Activated CD4-positive, CD25-positive, alpha-beta regulatory T cell treated with anti-CD3 and anti-CD28 coated beads, Interleukin-2, amount 50 U/mL, for 24 hours (primary cell): Measurements from ENCODE around the gene NHERF2.

Experiments
- ATAC-seq, 2 donors: fragments of 150-1000 bp; cut with Tn5 transposase; one replicate each; pipeline ENCODE4 v1.10.0; 2021; ENCODE audit warnings: mild to moderate bottlenecking in 1 of 2, moderate library complexity in 1 of 2

NHERF2 gene

DNA sequence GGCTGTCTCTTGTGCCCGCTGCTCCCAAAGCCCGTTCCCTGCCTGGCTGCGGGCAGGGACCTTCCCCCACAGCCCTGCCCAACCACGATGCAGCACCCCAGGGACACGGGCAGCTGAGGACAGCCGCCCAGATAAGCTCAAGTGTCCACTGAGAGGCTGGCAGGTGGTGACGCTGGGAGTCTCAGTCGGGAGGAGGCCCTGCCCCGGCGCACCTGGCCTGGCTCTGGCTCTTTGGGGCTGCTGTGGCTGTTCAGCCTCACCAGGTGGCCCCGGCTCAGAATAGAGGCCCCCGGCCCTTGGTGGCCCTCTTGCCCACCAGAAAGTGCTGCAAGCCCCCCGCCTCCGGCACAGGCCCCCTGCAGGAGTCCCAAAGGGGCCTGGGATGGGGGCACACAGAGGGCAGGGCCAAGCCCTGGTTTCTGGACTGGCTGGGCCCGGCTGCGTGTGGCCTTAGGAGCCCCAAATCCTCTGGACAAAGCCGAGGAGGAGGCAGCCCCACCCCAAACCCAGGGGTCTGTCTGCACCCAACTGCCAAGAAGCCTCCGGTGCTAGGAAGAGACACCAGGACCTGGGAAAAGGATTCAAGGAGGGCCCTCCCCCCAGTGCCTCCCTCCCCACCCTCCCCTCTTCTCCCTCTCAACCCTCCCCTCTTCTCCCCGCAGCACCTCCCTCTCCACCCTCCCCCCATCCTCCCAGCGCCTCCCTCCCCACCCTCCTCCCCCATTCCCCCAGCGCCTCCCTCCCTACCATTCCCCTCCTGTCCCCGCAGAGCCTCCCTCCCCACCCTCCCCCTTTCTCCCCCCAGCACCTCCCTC, 15.7 kb downstream of the NHERF2 start:
- no peak for ATAC-seq

DNA sequence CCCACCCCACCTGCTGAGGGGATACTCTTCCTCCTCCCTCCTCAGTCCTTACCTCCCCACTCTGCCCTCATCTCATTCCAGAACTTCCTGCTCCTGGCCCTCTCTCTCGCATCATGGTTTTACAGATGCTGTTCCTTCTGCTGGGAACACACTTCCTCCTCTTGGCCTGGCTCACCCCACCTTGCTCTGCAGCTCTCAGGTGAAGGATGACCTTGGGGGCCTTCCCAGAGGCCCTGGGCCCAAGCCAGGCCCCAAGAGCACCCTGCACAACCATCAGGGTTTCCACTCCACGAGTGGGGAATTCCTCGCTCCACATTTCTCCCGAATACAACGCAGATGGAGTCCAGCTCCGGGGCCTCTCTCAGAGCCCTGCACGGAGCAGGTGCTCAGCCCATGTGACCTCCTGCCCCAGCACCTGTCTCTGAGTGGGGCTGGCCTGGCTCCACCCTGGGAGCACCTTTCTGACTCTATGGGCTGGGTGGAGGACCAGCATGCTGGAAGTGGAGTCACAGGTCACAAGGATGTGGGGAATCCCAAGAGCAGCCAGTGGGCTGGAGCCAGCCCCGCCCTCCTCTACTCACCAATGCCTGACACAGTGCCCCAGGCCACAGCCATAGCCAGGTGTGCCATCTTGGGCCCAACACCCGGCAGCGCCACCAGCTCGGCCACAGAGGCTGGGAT, 16.4 kb downstream of the NHERF2 start:
- ATAC-seq: no peak

DNA sequence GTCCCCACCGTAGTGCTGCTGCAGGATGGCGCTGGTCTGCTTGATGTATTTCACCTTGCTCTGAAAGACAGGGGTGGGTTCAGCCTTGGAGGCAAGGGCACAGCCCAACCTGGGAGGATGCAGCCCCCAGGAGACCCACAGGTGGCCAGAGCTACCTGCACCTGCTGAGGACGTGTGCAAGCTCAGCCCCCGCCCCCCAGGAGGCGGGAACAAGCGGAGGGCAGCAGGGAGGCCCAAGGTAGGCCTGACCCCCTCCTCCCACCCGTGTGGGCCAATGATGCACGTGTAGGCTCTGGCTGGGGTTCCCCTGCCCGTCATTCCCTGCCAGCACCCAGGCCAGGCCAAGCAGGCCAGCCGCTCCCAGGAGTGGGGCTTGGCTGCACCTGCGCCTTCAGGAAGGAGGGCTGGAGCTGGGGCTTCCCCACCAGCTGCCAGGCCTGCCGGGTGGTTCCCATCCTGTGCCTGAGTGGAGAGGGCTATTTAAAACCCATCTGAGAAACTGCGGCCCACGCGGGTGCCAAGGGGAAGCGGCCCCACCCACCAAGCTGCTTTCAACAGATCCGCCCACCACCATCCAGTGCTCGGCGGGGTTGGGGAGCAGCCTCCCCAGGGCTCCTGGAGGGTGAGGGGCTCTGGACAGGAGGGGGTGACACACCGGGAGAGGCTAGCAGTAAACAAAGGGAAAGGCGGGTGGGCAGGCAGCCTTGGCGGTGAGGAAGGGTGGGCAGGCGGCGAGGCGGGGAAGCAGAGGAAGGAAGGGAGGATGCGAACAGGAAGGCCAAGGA, 17.2 kb downstream of the NHERF2 start:
- ATAC-seq: no peak

DNA sequence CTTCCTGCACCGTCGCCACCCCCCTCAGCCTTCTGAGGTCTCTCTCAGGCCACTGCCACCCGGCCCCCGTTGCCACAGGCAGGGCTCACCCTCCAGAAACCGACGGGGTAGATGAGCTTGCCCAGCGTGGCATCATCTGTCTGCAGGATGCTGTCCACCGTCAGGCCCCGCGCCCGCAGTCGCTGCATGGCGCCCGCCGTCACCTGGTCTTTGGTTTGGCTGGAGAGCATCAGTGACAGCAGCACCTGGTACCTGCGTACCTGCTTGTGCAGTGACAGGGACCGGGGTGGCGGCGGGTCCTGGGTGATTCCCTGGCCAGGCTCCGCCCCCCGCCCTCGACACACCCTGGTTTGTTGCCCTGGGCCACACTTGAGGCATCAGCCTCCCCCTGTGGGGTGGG, 17.8 kb downstream of the NHERF2 start:
- no peak for ATAC-seq

DNA sequence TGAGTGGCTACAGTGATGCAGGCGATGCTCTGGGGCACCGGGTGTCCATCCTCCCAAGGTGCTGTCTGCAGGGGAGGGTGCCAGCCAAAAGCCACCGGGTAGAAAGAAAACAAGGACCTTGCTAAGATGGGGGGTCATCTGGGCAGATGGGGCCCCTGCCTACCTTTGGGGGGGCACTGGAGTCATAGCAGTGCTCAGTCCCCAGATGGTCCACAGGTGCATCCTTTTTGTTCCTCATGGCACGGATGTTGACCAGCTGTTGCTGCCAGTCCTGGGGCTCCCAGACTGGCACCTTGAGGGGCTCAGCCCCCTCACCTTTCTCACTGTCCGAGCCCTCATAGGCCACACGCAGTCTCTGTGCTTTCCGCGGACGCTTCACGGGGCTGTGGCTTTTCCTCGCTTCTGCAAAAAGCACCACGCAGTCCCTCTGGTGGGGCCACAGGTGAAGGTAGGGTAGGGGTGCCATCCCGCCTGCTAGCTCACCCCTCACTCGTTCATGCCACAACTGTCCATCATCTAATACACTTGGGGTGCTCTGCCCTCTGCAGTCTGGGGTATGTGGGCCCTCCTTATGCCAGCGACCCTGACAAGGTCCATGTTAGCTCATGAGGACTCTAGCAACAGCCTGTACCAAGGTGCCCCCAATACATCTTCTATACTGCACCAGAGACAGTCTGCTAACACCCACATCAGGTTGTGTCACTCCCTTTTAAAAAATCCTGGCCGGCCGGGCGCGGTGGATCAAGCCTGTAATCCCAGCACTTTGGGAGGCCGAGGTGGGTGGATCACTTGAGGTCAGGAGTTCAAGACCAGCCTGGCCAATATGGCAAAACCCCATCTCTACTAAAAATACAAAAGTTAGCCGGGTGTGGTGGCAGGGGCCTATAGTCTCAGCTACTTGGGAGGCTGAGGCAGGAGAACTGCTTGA, 19.5 kb downstream of the NHERF2 start:
- no peak for ATAC-seq

DNA sequence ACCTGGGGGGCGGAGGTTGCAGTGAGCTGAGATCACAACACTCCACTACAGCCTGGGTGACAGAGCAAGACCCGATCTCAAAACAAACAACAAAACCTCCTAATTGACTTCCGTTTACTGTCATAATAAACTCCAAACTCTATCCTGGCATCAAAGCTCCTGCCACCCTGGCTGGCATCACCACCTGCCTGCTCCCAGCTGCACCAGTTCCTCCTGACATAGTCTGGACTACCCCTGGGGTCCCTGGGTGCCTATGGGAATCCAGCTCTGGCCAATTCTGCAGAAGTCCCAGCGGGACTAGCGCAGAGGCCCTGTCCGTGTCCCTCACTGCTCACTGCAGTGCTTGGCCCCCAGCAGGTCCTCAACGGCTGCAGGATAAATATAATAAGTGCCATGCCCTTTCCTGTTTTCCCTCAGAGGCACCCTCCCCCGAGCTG, 20.2 kb downstream of the NHERF2 start:
- no peak for ATAC-seq

DNA sequence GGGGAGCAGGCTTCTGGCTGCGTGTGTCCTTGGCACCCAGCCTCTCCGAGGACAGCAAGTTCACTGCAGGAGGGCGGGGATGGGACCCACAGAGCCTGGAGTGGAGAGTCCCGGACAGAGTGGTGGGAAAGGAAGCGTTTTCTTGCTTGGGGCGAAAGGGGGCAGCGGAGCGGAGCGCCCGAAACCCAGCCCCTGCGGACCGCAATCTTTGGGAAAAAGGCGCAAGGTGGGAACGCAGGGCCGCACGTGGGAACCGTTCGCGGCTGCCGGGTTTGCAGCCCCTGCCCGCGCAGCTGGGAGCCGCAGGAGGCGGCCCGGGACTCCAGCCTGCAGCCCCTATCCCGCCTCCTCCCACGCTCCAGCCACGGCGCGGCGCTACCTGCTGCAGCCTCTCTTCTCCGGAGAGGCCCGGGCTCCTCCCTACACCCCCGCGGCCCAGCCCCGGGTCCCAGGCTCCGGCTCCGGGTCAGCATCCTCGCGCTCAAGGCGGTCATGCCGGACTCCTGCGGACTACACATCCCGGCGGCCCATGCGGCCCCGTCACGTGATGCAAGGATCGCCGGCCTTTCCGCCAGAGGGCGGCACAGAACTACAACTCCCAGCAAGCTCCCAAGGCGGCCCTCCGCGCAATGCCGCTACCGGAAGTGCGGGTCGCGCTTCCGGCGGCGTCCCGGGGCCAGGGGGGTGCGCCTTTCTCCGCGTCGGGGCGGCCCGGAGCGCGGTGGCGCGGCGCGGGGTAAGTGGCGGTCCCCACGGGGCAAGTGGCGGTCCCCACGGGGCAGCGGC, 20.8 kb downstream of the NHERF2 start, which contains the start of the genes NTHL1 and TSC2:
NTHL1 (minus strand) TSS at position 505 of the 786 bp plus-strand sequence; CDS start at position 494, 11 bp downstream.
TSC2 (plus strand) TSS at position 656 of the 786 bp plus-strand sequence. CDS start 631 bp downstream, outside the sequence.
- peak; percentile 98 to 99 for ATAC-seq

DNA sequence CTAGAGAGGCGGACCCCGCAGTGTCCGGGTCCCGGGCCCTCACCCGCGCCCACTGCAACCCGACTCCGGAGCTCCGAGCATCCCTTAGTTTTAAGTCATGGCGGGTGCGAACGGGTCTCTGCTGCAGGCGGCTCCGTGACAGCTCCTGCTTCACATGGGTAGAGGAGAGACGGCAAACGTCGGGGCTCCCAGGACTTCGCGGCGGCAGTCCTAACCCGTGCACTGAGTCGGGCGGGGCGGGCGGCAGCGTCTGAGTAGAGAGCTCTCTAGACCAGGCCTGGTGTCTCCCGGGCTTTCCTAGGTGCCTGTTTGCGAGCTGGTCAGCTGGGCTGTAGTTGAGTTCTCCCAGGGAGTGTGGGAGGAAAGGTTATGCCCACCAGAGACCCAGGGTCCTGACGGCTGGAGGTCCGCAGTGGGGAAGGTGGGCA, 21.4 kb downstream of the NHERF2 start:
- no peak for ATAC-seq

DNA sequence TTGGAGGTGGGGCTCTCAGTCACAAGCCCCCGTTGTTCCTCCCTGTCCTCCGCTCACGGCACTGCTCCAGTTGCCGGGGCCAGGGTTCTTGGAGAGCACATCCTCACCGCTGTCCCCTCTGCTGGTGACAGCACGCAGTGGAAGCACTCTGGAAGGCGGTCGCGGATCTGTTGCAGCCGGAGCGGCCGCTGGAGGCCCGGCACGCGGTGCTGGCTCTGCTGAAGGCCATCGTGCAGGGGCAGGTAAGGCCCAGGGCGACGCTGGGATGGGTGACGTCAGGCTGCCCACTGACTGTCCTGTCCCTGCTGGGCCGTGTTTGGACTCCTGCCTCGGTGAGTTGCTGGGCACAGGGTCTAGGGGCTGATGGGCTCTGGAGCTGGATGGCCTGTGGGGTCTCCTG, 26.5 kb downstream of the NHERF2 start:
- ATAC-seq: no peak

DNA sequence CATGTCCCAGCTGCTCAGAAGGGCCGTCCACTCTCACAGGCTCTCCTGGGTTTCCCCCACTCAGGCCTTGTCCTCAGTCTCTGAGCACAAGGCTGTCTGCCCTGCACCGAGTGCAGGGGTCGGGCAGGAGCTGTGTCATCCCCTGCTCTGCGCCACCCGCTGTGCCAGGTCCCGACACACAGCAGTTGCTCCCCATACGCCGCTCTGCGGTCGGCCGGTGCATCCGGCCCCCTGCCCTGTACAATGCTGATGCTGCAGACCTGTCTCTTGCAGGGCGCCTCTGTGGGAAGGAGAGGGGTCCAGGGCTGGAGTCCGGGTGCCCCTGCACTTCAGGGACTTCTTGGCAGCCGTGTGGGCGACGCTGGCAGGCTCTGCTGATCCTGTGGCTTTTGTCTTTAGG, 27.2 kb downstream of the NHERF2 start:
- no peak for ATAC-seq

DNA sequence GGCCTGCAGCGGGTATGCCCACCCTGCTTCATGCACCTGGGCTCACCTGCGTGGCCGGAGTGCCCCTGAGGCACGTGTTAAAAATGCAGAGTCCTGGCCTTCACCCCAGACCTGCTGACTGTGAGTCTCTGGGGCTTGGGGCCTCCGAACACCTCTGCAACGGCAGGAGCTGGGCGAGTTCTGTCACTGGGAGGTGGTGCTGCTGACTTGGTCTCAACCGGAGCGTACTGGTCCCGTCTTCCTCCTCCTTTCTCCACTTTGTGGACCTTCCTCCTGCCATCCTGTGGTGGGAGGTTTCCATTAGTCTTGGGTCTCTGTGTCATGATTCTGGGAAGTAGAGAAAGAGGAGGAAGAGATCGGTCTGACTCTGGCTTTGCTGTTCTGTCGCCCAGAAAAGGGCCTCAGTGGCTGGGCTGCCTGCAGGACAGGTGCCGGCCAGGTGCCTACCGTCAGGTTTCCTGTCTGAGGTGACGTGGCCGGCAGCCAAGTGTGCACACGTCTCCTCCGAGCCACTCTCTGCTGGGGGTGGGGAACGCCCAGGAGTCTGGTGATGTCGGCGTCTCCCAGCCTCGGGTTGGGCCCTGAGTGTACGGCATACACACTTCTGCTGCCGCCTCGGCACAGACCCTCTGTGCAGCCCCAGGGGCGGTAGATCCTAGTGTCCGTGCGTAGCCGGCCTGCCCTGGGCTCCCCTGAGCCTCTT, 28.0 kb downstream of the NHERF2 start:
- ATAC-seq: no peak

DNA sequence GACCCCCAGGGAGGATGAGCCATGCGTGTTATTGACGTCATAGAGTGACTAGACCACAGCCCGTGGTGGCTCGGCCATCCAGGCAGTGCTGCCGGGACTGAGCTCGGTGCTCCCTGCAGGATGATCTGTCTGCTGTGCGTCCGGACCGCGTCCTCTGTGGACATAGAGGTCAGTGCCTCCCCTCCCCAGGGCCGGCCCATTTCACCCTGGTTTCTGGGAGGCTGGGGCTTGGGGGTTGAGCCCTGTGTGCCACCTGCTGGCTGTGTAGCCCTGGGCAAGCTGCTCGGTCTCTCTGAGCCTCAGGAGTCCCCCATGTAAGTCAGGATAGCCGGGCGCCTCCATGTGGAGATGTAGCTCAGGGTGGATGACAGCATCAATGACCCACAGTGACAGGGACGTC, 29.4 kb downstream of the NHERF2 start:
- ATAC-seq: no peak

DNA sequence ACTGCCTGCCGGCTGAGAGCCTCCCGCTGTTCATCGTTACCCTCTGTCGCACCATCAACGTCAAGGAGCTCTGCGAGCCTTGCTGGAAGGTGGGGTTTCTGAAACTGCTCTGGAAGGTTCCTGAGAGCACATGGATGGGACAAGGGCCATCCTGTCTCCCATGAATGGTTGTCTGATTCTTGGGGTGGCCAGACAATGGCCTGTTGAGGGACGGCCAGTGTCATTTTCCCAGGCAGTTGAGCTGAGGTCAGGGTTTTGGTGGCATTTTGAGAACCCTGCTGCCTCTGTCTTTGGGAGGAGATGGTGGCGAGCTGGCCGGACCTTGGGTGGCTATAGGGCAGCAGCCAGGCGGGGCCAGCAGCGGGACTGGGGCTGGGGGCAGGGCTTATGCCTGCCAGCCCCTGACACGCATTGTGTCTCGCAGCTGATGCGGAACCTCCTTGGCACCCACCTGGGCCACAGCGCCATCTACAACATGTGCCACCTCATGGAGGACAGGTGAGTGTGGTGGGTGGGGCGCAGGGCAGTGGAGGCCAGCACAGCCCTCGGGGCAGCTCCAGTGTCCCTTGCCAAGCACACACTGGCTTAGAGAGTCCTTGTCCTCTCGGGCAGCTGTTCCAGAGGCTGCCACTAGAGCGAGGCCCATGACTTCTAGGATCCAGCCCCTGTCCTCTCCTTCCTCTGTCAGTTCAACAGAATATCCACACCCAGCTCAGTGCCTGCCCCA, 30.1 kb downstream of the NHERF2 start:
- peak in 1 of 2 donors; percentile 33 for ATAC-seq

DNA sequence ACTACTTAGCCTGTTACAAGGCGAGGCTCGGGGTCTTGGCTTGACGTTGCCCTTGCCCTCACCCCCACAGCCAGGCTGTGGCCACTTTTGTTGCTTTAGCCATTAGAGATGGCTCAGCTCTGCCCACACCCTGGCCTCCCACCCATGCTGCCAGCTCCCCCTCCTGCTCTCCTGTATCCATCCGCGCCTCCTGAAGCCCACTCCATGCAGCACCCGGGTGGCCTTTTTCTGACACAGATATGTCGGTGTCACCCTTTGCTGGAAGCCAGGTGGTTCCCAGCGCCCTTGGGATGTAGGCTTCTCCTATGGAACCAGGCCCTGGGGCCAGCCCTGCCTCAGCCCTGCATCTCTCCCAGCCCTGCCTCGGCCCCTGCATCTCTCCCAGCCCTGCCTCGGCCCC, 30.7 kb downstream of the NHERF2 start:
- no peak for ATAC-seq

DNA sequence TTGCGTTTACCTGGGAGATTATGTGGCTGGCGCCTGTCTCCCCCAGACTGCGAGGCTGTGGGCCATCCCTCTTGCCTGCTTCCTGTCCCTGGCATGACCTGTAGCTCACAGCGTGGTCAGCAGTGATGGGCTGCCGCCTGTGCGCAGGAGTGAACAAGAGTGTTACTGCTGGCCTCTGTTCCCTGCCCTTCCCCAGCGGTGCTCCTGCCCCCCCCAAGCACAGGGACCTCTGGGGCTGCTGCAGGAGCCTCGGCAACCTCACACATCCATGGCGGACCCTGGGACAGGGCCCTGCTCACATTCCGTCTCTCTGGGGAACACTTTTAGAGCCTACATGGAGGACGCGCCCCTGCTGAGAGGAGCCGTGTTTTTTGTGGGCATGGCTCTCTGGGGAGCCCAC, 31.7 kb downstream of the NHERF2 start:
- ATAC-seq: no peak

DNA sequence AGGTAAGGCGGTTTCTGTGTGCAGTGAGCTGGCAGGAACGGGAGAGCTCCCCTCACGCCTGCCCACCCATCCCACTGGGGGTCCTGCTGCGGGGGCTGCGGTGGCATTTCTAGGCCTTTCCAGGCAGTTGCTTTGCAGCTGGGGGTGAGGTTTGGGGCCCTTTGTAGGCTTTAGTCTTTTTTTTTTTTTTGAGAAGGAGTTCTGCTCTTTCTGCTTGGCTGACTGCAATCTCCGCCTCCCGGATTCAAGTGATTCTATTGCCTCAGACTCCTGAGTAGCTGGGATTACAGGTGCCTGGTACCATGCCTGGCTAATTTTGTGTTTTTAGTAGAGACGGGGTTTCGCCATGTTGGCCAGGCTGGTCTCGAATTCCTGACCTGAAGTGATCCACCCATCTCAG, 32.2 kb downstream of the NHERF2 start:
- no peak for ATAC-seq

DNA sequence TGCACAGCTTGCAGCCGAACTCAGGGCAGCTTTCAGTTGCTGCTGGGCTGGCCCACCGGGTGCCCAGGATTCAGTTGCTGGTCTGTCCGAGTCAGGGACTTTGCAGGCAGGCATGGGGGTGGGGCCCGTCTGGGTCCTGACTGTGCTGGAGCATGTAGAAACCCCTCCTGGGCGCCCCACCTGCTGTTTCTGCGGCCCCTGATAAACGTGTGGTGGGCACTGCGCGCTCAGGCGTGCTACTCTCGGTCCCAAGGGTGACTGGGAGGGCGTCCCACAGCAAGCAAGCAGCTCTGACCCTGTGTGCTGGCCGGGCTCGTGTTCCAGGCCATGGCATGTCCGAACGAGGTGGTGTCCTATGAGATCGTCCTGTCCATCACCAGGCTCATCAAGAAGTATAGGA, 33.6 kb downstream of the NHERF2 start:
- ATAC-seq: no peak

DNA sequence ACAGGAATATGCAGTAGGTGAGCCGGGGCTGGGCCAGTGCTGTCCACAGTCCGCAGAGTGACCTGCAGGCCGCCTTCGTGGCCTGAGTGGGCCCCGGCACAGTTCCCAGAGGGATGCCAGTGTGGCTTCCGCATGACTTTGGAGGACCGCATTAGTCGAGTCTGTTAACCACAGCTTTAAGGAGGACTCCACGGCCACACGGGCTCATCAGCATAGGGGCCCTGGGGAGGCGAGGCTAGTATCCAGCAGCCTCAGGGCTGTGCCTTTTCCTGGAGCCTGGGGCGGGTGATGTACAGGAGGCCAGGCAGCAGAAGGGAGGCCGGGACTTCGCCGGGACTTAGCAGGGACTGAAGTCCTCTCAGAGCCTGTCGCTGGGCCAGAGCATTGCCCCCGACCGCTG, 34.3 kb downstream of the NHERF2 start:
- no peak for ATAC-seq

DNA sequence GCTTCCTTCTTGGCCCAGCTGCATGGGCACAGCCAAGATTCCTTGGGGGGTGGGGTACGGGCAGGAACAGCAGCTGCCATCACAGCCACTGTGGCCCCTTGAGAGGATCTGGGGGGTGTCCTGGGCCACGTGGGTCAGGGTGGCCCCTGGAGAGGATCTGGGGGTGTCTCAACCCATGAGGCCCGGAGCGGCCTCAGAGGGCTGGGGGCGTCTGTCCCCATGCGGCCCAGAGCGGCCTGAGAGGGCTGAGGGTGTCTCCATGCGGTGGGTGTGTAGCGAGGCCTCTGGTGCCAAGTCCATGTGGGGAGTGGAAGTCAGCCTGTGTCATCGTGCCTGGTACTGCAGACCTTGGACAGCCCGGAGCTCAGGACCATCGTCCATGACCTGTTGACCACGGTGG, 34.8 kb downstream of the NHERF2 start:
- ATAC-seq: no peak

DNA sequence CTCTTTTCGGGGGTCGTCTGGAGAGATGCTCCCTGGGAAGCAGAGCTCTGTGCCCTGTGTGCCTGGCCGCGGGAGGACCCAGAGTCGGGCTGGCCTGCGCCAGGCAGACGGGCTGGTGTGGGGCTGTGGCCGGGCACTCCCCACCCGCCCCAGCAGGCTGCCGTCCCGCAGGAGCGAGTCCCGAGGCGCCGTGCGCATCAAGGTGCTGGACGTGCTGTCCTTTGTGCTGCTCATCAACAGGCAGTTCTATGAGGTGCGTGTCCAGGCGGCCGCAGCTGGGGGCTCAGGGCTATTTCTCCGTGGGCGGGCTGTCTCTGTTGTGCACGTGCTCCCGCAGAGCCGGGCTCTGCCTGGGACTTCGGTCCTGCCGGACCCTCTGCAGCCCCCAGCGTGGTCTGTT, 36.1 kb downstream of the NHERF2 start:
- no peak for ATAC-seq
